Measurements from ENCODE around the gene PLCB4.
"Not testable (repeated sequence)": the region's sequence is repeated elsewhere in the genome, so short reads cannot be mapped to it uniquely, and the experiment has no call there.

The PLCB4 gene

DNA sequence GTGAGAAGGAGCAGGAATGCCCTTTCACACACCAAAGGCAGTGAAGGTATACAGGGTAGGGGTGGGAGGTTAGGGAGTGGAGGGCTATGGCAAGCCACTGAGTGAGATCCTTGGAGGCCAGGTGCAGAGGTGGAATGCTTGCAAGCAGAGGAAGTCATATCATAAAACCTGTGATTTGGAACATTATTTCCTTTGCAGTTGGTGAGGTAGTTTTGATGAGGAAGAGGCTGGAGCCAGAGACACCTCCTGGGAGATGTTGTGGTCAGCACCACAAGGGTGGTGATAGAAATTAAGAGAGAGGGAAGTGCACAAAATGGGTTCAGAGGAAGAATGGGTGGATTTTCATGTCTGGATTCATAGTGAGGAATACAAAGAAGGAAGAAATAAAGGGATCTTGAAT, 73.0 kb downstream of the PLCB4 start:
- TF ChIP-seq JUND (IDR thresholded peaks at IDR 0.05; ENCODE audit: low read depth), result no peak
- no peak for DNase-seq (ENCODE audit: low read depth in 1 of 2, low spot score in 1 of 2)
- in situ Hi-C loops (cut with HindIII; ENCODE audit: low pct_unique_long_range_greater_than_20kb, low sequenced_read_pairs), result no loop called here

DNA sequence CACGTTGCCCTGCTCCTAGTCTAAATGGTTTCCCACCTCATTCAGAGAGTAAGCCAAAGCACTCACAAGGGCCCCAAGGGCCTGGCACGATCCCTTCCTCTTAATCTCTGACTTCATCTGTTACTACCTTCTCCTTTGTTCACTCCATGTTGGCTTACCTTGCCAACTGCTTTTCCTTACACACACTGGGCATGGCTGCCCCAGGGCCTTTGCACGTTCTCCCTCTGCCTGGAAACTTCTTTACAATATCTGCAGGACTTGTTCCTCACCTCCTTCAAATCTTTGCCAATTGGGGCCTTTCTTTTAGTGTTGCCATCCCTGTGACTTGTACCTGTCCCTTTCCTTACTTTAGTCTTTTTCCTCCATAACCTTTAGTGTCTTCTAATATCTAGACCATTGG, 73.9 kb downstream of the PLCB4 start:
- no peak for TF ChIP-seq JUND (IDR thresholded peaks at IDR 0.05; ENCODE audit: low read depth)
- DNase-seq (ENCODE audit: low read depth in 1 of 2, low spot score in 1 of 2), result no peak
- in situ Hi-C loops (cut with HindIII; ENCODE audit: low pct_unique_long_range_greater_than_20kb, low sequenced_read_pairs), result no loop called here

DNA sequence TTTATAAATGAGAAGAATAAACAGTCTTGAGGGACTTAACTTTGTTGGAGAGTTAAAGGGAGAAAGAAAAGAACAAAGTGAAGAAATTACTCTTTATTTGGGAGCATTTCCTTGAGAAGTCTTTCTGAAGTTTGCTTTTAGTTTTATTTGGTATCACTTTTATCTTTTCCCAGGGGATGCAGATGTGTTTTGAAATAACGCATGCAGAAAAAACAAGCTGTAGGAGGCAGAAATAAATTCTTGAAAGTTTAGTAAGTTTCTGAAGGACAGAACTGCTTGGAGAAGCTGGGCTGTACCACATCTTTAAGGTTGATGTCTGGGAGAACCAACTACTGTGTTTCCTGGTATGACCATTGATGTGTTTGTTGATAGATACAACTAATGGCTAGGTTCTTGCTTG, 75.0 kb downstream of the PLCB4 start:
- no peak for DNase-seq (ENCODE audit: low read depth in 1 of 2, low spot score in 1 of 2)
- no peak for TF ChIP-seq JUND (IDR thresholded peaks at IDR 0.05; ENCODE audit: low read depth)
- in situ Hi-C loops (cut with HindIII; ENCODE audit: low pct_unique_long_range_greater_than_20kb, low sequenced_read_pairs), result no loop called here

DNA sequence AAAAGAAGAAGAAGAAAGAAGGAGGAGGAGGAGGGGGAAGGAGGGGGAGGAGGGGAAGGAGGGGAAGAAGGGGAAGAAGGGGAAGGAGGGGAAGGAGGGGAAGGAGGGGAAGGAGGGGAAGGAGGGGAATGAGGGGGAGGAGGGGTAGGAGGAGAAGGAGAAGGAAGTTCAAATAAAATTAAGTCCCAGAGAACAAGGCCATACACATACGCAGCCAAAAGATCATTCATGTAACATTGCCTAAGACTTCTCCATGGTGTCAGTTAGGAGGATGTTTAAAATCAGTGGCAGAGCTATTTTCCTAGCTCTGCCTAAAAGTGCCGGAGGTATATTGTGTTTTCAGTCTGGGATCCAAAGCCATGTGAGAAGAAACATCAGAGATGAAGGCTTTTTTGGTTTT, 75.8 kb downstream of the PLCB4 start:
- in situ Hi-C loops (cut with HindIII; ENCODE audit: low pct_unique_long_range_greater_than_20kb, low sequenced_read_pairs), result no loop called here
- DNase-seq (ENCODE audit: low read depth in 1 of 2, low spot score in 1 of 2), result no peak
- no peak for TF ChIP-seq JUND (IDR thresholded peaks at IDR 0.05; ENCODE audit: low read depth)

DNA sequence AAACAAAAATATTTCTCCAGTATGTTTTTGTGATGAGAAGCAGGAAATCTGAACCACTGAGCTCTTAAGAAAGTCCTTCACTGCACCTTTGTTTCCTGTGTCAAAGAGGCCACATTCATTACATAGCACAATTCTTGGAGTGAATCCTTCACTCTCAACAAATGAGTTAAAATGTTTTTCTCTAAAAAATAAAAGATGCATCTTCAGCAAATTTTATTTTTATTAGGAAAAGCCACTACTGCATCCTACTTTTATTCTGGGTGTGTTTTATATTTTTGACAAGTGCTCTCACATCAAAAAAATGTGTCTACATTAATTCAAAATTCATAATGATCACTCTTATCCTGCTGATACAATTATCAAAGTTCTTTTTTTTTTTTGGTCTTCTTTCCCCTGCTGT, 76.3 kb downstream of the PLCB4 start:
- in situ Hi-C loops (cut with HindIII; ENCODE audit: low pct_unique_long_range_greater_than_20kb, low sequenced_read_pairs), result no loop called here
- no peak for TF ChIP-seq JUND (IDR thresholded peaks at IDR 0.05; ENCODE audit: low read depth)
- no peak for DNase-seq (ENCODE audit: low read depth in 1 of 2, low spot score in 1 of 2)

DNA sequence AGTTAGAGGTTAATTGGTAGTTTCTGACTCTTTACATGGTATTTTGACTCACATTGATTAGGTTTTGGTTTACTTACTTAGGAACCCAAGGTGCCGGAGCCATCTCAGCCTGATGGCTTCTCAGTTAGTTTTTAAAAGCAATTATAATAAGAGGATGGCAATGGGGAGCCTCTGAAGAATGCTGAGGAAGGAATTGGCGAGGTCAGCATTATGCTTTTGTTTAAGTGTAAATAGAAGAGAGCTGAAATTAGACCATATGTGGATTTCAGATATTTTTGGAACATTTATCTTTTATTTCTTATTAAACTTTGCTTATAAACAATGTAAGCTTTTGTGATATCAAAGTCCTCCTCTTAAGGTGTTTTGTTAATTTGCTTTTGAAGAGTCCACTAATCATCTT, 77.8 kb downstream of the PLCB4 start:
- in situ Hi-C loops (cut with HindIII; ENCODE audit: low pct_unique_long_range_greater_than_20kb, low sequenced_read_pairs), result no loop called here
- TF ChIP-seq JUND (IDR thresholded peaks at IDR 0.05; ENCODE audit: low read depth), result no peak
- DNase-seq (ENCODE audit: low read depth in 1 of 2, low spot score in 1 of 2), result no peak

DNA sequence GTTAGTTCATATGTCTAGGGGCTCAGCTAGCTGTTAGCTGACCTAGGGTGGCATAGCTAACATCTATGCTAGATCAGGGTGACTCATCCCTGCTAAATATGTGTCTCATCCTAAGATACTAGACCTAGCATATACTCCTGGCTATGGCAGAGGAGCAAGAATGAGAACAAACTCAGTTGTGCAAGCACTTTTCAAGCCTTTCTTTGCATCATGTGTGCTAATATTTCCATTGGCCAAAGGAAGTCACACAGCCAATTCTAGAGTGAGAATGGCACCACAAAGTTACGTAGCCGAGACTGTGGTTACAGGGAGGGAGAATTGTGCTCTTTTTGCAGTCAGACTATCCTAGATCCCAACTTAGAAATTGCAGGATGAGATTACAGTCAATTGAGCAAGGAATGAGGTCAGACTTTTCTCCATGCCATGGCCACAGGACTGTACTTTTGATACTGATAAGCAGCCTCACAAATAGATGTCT, 78.7 kb downstream of the PLCB4 start:
- no peak for TF ChIP-seq JUND (IDR thresholded peaks at IDR 0.05; ENCODE audit: low read depth)
- in situ Hi-C loops (cut with HindIII; ENCODE audit: low pct_unique_long_range_greater_than_20kb, low sequenced_read_pairs), result no loop called here
- no peak for DNase-seq (ENCODE audit: low read depth in 1 of 2, low spot score in 1 of 2)

DNA sequence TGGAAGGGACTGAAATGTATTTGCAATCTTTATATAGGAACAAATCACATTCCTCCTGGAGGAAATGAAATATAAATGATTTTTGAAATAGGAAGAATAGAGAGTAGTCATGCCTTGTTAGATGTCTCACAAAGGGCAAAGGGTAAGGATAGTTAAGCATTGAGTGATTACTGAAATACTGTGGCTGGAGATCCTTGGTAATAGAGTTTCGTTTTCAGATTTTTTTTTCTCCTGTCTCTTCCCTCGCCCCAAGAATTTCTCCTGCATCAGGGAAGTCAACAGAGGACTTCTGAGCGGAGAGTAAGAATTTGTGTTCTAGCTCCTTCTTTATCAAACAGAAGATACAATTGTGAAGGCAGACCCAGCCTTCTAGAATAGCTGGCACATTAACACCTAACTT, 79.4 kb downstream of the PLCB4 start:
- TF ChIP-seq JUND (IDR thresholded peaks at IDR 0.05; ENCODE audit: low read depth), result no peak
- DNase-seq (ENCODE audit: low read depth in 1 of 2, low spot score in 1 of 2), result no peak
- in situ Hi-C loops (cut with HindIII; ENCODE audit: low pct_unique_long_range_greater_than_20kb, low sequenced_read_pairs), result no loop called here

DNA sequence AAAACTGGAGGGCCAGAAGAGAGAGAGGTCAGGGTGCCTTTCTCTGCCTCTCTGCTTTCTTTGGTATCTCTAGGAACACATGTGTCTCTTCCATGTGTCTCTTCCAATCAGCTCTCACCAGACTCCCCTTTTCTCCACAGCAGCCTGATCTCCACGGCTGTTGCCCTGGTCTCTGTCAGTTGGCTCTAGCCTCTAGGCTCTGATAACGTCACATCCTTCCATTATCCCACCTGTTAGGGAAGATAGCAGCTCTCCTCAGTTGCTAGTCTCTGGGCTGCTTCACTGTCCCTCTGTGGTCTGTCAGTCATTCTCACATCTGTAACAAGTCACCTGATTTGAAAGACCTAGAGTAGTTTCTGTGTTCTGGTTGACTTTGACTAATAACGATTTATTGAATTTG, 80.2 kb downstream of the PLCB4 start:
- no peak for DNase-seq (ENCODE audit: low read depth in 1 of 2, low spot score in 1 of 2)
- in situ Hi-C loops (cut with HindIII; ENCODE audit: low pct_unique_long_range_greater_than_20kb, low sequenced_read_pairs), result no loop called here
- TF ChIP-seq JUND (IDR thresholded peaks at IDR 0.05; ENCODE audit: low read depth), result no peak

DNA sequence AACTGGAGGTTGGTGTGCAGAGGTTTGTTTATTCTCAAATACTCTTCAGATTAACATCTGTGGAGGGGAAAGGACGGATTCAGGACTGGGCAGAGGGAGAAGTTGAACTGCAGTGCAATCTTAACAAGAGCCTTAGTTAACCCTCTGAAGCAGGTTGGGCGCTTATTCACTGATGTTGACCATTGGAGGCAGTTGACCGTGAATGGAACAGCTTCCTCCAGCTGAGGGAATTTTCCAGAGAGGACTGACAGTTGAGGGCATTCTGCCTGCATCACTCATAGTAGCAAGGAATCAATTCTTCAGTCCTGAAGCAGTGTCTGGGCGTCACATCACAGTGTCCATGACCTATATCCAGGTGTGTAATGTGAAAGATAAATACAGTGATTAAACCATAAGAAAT, 80.9 kb downstream of the PLCB4 start:
- DNase-seq (ENCODE audit: low read depth in 1 of 2, low spot score in 1 of 2), result no peak
- in situ Hi-C loops (cut with HindIII; ENCODE audit: low pct_unique_long_range_greater_than_20kb, low sequenced_read_pairs), result no loop called here
- no peak for TF ChIP-seq JUND (IDR thresholded peaks at IDR 0.05; ENCODE audit: low read depth)

DNA sequence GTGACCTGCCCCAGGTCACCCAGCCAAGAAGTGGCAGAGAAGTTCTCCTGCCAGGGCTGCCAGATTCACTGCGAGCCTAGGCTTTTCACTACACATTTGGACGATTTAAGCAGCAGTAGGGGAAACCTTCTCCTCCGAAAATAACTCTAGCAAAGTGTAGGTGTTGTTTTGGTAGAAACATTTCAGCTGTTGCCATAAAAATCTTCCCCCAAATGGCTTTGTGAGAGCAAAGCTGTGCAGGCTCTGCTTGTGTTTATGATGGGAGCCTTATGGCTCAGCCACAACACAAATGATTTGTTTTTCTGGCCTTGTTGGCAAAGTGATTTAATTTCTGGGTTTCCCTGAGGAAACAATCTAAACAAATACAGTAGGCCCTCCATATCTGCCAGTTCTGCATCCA, 81.8 kb downstream of the PLCB4 start:
- DNase-seq (ENCODE audit: low read depth in 1 of 2, low spot score in 1 of 2), result no peak
- TF ChIP-seq JUND (IDR thresholded peaks at IDR 0.05; ENCODE audit: low read depth), result no peak
- in situ Hi-C loops (cut with HindIII; ENCODE audit: low pct_unique_long_range_greater_than_20kb, low sequenced_read_pairs), result no loop called here

DNA sequence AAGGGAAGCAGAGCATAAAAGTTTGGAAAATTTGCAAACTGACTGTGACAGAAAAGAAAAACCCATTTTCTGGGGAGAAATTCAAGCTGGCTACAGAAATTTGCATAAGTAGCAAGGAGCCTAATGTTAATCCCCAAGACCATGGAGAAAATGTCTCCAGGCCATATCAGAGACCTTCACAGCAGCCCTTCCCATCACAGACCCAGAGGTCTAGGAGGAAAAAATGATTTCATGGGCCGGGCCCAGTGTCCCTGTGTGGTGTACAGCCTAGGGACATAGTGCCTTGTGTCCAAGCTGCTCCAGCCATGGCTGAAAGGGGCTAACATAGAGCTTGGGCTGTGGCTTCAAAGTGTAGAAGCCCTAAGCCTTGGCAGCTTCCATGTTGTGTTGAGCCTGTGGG, 83.3 kb downstream of the PLCB4 start:
- in situ Hi-C loops (cut with HindIII; ENCODE audit: low pct_unique_long_range_greater_than_20kb, low sequenced_read_pairs); DNase-seq (ENCODE audit: low read depth in 1 of 2, low spot score in 1 of 2): not testable (repeated sequence)

DNA sequence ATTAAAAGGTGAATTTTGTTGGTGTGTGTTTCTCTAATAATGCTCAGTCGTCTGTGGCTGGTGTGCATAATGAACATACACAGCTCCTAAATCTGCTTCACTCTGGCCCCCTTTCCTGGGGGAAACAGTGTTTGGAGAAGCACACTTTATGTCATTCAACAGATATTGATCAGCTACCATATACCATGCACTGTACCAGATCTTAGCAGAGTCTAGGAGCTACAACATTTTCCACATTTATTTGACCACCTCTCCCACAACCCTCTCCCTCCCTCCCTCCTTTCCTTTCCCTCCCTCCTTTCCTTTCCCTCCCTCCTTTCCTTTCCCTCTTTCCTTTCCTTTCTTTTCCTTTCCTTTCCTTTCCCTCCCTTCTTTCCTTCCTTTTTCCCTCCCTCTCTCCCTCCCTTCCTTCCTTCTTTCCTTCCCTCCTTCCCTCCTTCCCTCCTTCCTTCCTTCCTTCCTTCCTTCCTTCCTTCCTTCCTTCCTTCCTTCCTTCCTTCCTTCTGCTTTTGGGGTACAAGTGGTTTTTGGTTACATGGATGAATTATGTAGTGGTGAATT, 85.7 kb downstream of the PLCB4 start:
- DNase-seq (ENCODE audit: low read depth in 1 of 2, low spot score in 1 of 2), result no peak
- TF ChIP-seq JUND (IDR thresholded peaks at IDR 0.05; ENCODE audit: low read depth), result no peak
- in situ Hi-C loops (cut with HindIII; ENCODE audit: low pct_unique_long_range_greater_than_20kb, low sequenced_read_pairs), result no loop called here

DNA sequence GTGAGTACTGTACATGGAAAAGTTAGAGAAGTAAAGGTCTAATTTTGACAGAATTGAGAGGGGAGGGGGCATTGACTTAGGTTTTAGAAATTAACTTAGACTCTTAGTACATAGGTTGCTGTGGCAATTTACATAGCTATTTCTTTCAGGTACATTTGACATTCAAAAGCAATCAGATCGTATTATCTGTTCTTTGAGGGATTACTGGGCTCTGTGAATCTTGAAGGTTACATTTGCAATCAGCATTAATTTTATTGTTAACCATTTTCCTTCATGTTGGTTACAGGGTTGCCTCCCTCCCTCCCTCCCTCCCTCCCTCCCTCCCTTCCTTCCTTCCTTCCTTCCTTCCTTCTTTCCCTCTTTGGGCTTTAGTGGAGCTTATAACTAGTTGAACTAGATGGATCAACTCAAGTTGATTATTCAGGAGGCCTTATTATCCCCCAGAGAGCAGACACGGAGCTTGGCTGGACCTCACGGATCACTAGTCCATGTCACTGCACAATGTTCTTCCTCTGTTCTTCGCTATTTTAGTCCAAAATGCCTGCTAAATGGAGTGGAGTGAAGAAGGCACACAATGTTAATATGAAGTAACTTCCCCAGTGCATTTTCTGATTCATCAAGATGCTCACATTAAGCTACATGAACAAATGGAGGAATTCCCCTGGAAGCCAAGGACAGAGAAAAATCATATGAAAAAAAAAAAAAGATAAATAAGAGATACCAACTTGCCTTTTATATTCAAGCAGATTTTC, 87.8 kb downstream of the PLCB4 start:
- no peak for TF ChIP-seq JUND (IDR thresholded peaks at IDR 0.05; ENCODE audit: low read depth)
- in situ Hi-C loops (cut with HindIII; ENCODE audit: low pct_unique_long_range_greater_than_20kb, low sequenced_read_pairs), result no loop called here
- DNase-seq (ENCODE audit: low read depth in 1 of 2, low spot score in 1 of 2), result no peak
